Mesenchymal stem cell (in vitro differentiated cells and primary cell): ENCODE measurements around the gene GALM.
"Not testable (repeated sequence)": the region's sequence is repeated elsewhere in the genome, so short reads cannot be mapped to it uniquely, and the experiment has no call there.

Source experiments
- DNase-seq: peaks from one replicate; pipeline ENCODE4 v3.0.0-alpha.2; 2013
- H2AFZ ChIP-seq: one replicate; pipeline ENCODE4 v1.6.1; 2013; ENCODE audit warnings: low read depth, mild to moderate bottlenecking, control low read depth, inconsistent platforms, low read length, moderate library complexity
- H2AK5ac ChIP-seq: 2 replicates; pipeline ENCODE4 v1.6.1; 2013; ENCODE audit warnings: low read length, moderate library complexity, mild to moderate bottlenecking, inconsistent platforms; ENCODE audit not compliant: severe bottlenecking
- H2BK120ac ChIP-seq: one replicate; pipeline ENCODE4 v1.6.1; 2013; ENCODE audit warnings: low read depth, mild to moderate bottlenecking, inconsistent platforms, low read length, moderate library complexity
- H2BK12ac ChIP-seq, 2 experiments: one replicate each; pipeline ENCODE4 v1.6.1; 2013; ENCODE audit warnings: inconsistent platforms in 2 of 2, low read length in 2 of 2, mild to moderate bottlenecking in 2 of 2, moderate library complexity in 2 of 2, control low read depth in 1 of 2
- H2BK15ac ChIP-seq: one replicate; pipeline ENCODE4 v1.6.1; 2013; ENCODE audit warnings: mild to moderate bottlenecking, low read depth, inconsistent platforms; ENCODE audit not compliant: poor library complexity, severe bottlenecking
- H2BK5ac ChIP-seq: 2 replicates; pipeline ENCODE4 v1.6.1; 2013; ENCODE audit warnings: low read depth, mild to moderate bottlenecking, low read length, control low read depth, inconsistent platforms; ENCODE audit not compliant: poor library complexity, severe bottlenecking
- H3K14ac ChIP-seq, 2 experiments: one replicate each; pipeline ENCODE4 v1.6.1; 2013; ENCODE audit warnings: inconsistent platforms in 2 of 2, low read length in 2 of 2, control low read depth in 1 of 2, mild to moderate bottlenecking in 1 of 2, moderate library complexity in 1 of 2
- H3K18ac ChIP-seq, 2 experiments: one replicate each; pipeline ENCODE4 v1.6.1; 2013; ENCODE audit warnings: inconsistent platforms in 2 of 2, low read length in 2 of 2, control low read depth in 1 of 2, low read depth in 1 of 2, mild to moderate bottlenecking in 1 of 2
- H3K23ac ChIP-seq, 2 experiments: one replicate each; pipeline ENCODE4 v1.6.1; 2013; ENCODE audit warnings: inconsistent platforms in 2 of 2, low read length in 2 of 2, mild to moderate bottlenecking in 2 of 2, moderate library complexity in 2 of 2, control low read depth in 1 of 2
- H3K27ac ChIP-seq: 2 replicates; pipeline ENCODE4 v1.5.1; 2013; ENCODE audit warnings: mild to moderate bottlenecking, moderate library complexity, low read length, control low read depth, inconsistent platforms; ENCODE audit not compliant: poor library complexity, severe bottlenecking
- H3K27me3 ChIP-seq, 2 experiments: 2 replicates each; pipeline versions ENCODE4 v1.6.1 to v1.7.0; 2013; ENCODE audit warnings: low read length in 2 of 2, mild to moderate bottlenecking in 2 of 2, moderate library complexity in 2 of 2, control low read depth in 1 of 2, inconsistent platforms in 1 of 2; ENCODE audit not compliant: control insufficient read depth in 1 of 2, insufficient read depth in 1 of 2
- H3K36me3 ChIP-seq, 2 experiments: 2 replicates each; pipeline versions ENCODE4 v1.6.1 to v1.7.0; 2013; ENCODE audit warnings: low read length in 2 of 2, control low read depth in 1 of 2, inconsistent platforms in 1 of 2, low read depth in 1 of 2, mild to moderate bottlenecking in 1 of 2; ENCODE audit not compliant: insufficient read depth in 2 of 2, control insufficient read depth in 1 of 2
- H3K4ac ChIP-seq, 2 experiments: one replicate each; pipeline ENCODE4 v1.6.1; 2013; ENCODE audit warnings: inconsistent platforms in 2 of 2, low read length in 2 of 2, mild to moderate bottlenecking in 2 of 2, moderate library complexity in 2 of 2, control low read depth in 1 of 2, low read depth in 1 of 2
- H3K4me1 ChIP-seq: 2 replicates; pipeline ENCODE4 v1.6.1; 2013; ENCODE audit warnings: low read depth, low read length, control low read depth; ENCODE audit not compliant: control insufficient read depth, insufficient read depth
- H3K4me2 ChIP-seq: 2 replicates; pipeline ENCODE4 v1.6.1; 2013; ENCODE audit warnings: low read length, mild to moderate bottlenecking, inconsistent platforms; ENCODE audit not compliant: poor library complexity, severe bottlenecking
- H3K4me3 ChIP-seq, 2 experiments: 2 replicates each; pipeline versions ENCODE4 v1.5.1 to v1.7.0; 2013; ENCODE audit warnings: low read length in 2 of 2, mild to moderate bottlenecking in 2 of 2, control low read depth in 1 of 2, low read depth in 1 of 2; ENCODE audit not compliant: insufficient read depth in 1 of 2
- H3K79me1 ChIP-seq: replicated peaks from 2 replicates; pipeline ENCODE4 v1.6.1; 2013; ENCODE audit warnings: mild to moderate bottlenecking, control low read depth, low read length, inconsistent platforms; ENCODE audit not compliant: poor library complexity, severe bottlenecking
- H3K9ac ChIP-seq: 2 replicates; pipeline ENCODE4 v1.7.0; 2013; ENCODE audit warnings: mild to moderate bottlenecking, low read length, moderate library complexity
- H3K9me3 ChIP-seq: 2 replicates; pipeline ENCODE4 v1.7.0; 2013; ENCODE audit warnings: mild to moderate bottlenecking, low read length; ENCODE audit not compliant: control insufficient read depth
- H4K8ac ChIP-seq: one replicate; pipeline ENCODE4 v1.6.1; 2013; ENCODE audit warnings: inconsistent platforms, mild to moderate bottlenecking, low read length, moderate library complexity
- H4K91ac ChIP-seq: one replicate; pipeline ENCODE4 v1.6.1; 2013; ENCODE audit warnings: mild to moderate bottlenecking, low read length, inconsistent platforms
- WGBS: methylation state at CpG from one replicate; pipeline ENCODE4 v1.1.7; 2013; ENCODE audit warnings: mixed read lengths; 5-methylcytosine and 5-hydroxymethylcytosine counted together

Gene GALM

GRCh38 chr2:38755891-38756290 is 90.0 kb downstream of the GALM start:
- H3K14ac ChIP-seq, H2AFZ ChIP-seq, H3K27me3 ChIP-seq, H3K4me2 ChIP-seq, H3K9ac ChIP-seq, H4K91ac ChIP-seq, H3K18ac ChIP-seq, H3K9me3 ChIP-seq, H3K27ac ChIP-seq, H3K23ac ChIP-seq, DNase-seq, H3K4me1 ChIP-seq, H3K36me3 ChIP-seq, H3K79me1 ChIP-seq, H2BK12ac ChIP-seq, H2BK120ac ChIP-seq, H2AK5ac ChIP-seq, H2BK15ac ChIP-seq, H4K8ac ChIP-seq, H3K4me3 ChIP-seq, H2BK5ac ChIP-seq, H3K4ac ChIP-seq: not testable (repeated sequence)
- 98% methylated on average over 19 of the region's 31 CpGs for WGBS

- no peak for DNase-seq
- Histone ChIP-seq H2AK5ac (no peak overlapping the region), H2AFZ (no peak overlapping the region), H3K9ac (no peak overlapping the region), H3K36me3 (no peaks in the 10 kb centered on the region), H3K4me2 (no peak overlapping the region), H4K91ac (no peak overlapping the region), H2BK5ac (no peak overlapping the region), H3K18ac (no peak overlapping the region), H3K9me3 (no peaks in the 10 kb centered on the region), H3K4ac (no peak overlapping the region), H2BK120ac (no peak overlapping the region), H3K4me1 (no peaks in the 10 kb centered on the region), H3K27ac (no peak overlapping the region), H3K4me3 (no peak overlapping the region), H3K23ac (no peak overlapping the region), H3K27me3 (no peaks in the 10 kb centered on the region), H4K8ac (no peak overlapping the region), H3K79me1 (no peaks in the 10 kb centered on the region), H3K14ac (no peak overlapping the region), H2BK15ac (no peak overlapping the region), H2BK12ac (no peak overlapping the region)
- no CpG with 5 or more reads among the region's 2 CpGs for WGBS
Observed at GRCh38 chr2:38763228-38763627, 97.3 kb downstream of the GALM start.

GRCh38 chr2:38763728-38764127 is 97.8 kb downstream of the GALM start:
- H3K27ac ChIP-seq = no peak overlapping the region
- H4K8ac ChIP-seq = no peak overlapping the region
- H3K9ac ChIP-seq = no peak overlapping the region
- H3K18ac ChIP-seq = no peak overlapping the region
- H3K23ac ChIP-seq = no peak overlapping the region
- no peak overlapping the region for H2BK15ac ChIP-seq
- no peak overlapping the region for H3K4me3 ChIP-seq
- H2BK120ac ChIP-seq = no peak overlapping the region
- H2AK5ac ChIP-seq = no peak overlapping the region
- 83% methylated on average over 2 of the region's 4 CpGs for WGBS
- H3K27me3 ChIP-seq = no peaks in the 10 kb centered on the region
- H3K9me3 ChIP-seq = no peaks in the 10 kb centered on the region
- no peak for DNase-seq
- H3K4ac ChIP-seq = no peak overlapping the region
- no peak overlapping the region for H2BK5ac ChIP-seq
- H4K91ac ChIP-seq = no peak overlapping the region
- H2BK12ac ChIP-seq = no peak overlapping the region
- no peak overlapping the region for H3K4me2 ChIP-seq
- H3K36me3 ChIP-seq = no peaks in the 10 kb centered on the region
- H3K14ac ChIP-seq = no peak overlapping the region
- H3K79me1 ChIP-seq = no peaks in the 10 kb centered on the region
- H3K4me1 ChIP-seq = no peaks in the 10 kb centered on the region
- no peak overlapping the region for H2AFZ ChIP-seq

- WGBS = 94% methylated on average over 2 of the region's 4 CpGs
- Histone ChIP-seq H2BK5ac (no peak overlapping the region), H2BK12ac (no peak overlapping the region), H3K4me2 (no peak overlapping the region), H3K4me1 (no peaks in the 10 kb centered on the region), H2AFZ (no peak overlapping the region), H2BK15ac (no peak overlapping the region), H3K36me3 (no peaks in the 10 kb centered on the region), H3K27me3 (no peaks in the 10 kb centered on the region), H3K9ac (no peak overlapping the region), H4K91ac (no peak overlapping the region), H4K8ac (no peak overlapping the region), H3K79me1 (no peaks in the 10 kb centered on the region), H3K18ac (no peak overlapping the region), H2BK120ac (no peak overlapping the region), H3K14ac (no peak overlapping the region), H2AK5ac (no peak overlapping the region), H3K27ac (no peak overlapping the region), H3K4me3 (no peak overlapping the region), H3K9me3 (no peaks in the 10 kb centered on the region), H3K23ac (no peak overlapping the region), H3K4ac (no peak overlapping the region)
- no peak for DNase-seq
Observed at GRCh38 chr2:38765149-38765548, 99.2 kb downstream of the GALM start.
